Measurements from ENCODE around the gene TBC1D17.

DNA sequence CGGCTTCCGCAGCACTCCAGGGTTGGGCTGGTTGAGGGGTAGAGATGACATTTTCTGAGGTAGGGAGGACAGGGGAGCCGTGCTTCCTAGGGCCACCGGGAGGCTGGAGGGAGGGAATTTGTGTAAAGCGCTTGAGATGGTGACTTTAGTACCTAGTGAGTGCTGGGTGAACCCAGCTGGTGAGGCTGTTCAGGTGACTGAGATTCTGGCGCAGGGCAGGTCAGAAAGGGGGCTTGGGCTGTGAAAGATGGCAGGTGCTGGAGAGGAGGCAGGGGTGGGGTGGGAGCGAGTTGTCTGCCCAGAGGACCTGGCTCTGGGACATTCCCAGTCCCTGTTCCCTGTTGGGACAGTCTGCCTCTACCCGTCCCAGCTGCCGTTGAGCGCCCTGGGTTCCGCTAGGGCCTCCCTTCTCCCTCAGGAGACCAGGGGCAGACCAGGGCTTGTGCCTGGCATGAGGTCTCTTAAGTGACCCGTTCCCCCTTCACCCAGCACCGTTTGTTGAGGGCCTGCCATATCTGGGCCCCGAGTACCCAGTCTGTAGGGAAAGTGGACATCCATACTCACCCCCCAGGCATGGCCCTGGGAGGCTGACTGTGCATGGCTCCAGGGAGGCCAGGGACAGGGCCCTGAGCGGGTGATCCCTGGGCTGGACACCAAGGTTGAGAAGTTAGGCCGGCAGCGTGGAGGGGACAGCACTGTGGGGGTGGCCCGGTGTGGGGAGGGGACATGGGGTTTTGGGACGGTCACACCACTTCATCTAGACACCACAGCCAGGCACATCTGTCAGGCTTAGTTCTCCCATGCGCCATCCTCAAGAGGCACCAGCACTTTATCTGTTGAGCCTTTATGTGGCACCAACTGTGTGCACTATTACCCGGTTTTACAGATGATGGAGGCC is 21.6 kb upstream of the TBC1D17 start:
- TF ChIP-seq, protein P1, sequence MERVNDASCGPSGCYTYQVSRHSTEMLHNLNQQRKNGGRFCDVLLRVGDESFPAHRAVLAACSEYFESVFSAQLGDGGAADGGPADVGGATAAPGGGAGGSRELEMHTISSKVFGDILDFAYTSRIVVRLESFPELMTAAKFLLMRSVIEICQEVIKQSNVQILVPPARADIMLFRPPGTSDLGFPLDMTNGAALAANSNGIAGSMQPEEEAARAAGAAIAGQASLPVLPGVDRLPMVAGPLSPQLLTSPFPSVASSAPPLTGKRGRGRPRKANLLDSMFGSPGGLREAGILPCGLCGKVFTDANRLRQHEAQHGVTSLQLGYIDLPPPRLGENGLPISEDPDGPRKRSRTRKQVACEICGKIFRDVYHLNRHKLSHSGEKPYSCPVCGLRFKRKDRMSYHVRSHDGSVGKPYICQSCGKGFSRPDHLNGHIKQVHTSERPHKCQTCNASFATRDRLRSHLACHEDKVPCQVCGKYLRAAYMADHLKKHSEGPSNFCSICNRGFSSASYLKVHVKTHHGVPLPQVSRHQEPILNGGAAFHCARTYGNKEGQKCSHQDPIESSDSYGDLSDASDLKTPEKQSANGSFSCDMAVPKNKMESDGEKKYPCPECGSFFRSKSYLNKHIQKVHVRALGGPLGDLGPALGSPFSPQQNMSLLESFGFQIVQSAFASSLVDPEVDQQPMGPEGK (CRISPR knock-in tag; IDR thresholded peaks at IDR 0.05; ENCODE audit: borderline replicate concordance): no peak
- TF ChIP-seq BACH2 (CRISPR knock-in tag; IDR thresholded peaks at IDR 0.05; ENCODE audit: borderline replicate concordance) (no peak), ISL1 (CRISPR knock-in tag; IDR thresholded peaks at IDR 0.05) (no peak), SNAI2 (CRISPR knock-in tag; IDR thresholded peaks at IDR 0.05) (no peak), PPARA (CRISPR knock-in tag; IDR thresholded peaks at IDR 0.05; ENCODE audit: borderline replicate concordance) (no peak)

Data from SK-N-SH treated with all-trans-retinoic acid at 6 μM for 48 hours (cell line).